Mammary epithelial cell (primary cell): ENCODE results near the gene PGAP2.

Experiments used
- EZH2 ChIP-seq: IDR thresholded peaks from 2 replicates; pipeline ENCODE4 v1.6.1; 2012; ENCODE audit warnings: low read length, inconsistent platforms, borderline replicate concordance
- TF ChIP-seq, protein P1 (sequence below), 2 donors: IDR thresholded peaks in 1 of 2; conservative IDR thresholded peaks in 1 of 2; 2 replicates each; pipeline ENCODE4 v1.5.1; 2011 to 2012; ENCODE audit warnings: inconsistent platforms in 2 of 2, low read length in 2 of 2, mild to moderate bottlenecking in 2 of 2, control low read depth in 1 of 2, low read depth in 1 of 2; ENCODE audit not compliant: insufficient read depth in 1 of 2; ENCODE audit errors: extremely low read depth in 1 of 2

DNA sequence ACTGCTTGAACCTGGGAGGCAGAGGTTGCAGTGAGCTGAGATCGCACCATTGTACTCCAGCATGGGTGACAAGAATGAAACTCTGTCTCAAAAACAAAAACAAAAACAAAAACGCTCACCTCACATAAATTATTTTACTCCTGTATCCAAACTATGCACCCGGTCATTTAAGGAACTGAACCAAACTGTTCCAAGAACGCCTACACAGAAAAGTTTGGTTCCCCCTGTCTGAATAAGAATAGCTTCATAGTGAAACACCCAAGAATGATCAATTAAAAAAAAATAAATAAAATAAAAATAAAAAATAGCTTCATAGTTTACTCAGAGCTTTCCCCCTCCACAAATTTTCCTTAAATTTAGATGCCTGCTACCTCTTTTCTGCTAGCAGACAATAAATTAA is 24.7 kb upstream of the PGAP2 start:
- TF ChIP-seq, protein P1, sequence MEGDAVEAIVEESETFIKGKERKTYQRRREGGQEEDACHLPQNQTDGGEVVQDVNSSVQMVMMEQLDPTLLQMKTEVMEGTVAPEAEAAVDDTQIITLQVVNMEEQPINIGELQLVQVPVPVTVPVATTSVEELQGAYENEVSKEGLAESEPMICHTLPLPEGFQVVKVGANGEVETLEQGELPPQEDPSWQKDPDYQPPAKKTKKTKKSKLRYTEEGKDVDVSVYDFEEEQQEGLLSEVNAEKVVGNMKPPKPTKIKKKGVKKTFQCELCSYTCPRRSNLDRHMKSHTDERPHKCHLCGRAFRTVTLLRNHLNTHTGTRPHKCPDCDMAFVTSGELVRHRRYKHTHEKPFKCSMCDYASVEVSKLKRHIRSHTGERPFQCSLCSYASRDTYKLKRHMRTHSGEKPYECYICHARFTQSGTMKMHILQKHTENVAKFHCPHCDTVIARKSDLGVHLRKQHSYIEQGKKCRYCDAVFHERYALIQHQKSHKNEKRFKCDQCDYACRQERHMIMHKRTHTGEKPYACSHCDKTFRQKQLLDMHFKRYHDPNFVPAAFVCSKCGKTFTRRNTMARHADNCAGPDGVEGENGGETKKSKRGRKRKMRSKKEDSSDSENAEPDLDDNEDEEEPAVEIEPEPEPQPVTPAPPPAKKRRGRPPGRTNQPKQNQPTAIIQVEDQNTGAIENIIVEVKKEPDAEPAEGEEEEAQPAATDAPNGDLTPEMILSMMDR (conservative IDR thresholded peaks at IDR 0.05 in 1 of 2, IDR thresholded peaks at IDR 0.05 in 1 of 2; ENCODE audit: extremely low read depth in 1 of 2, insufficient read depth in 1 of 2, low read depth in 1 of 2, low read length in 2 of 2), result no peak
- no peak for TF ChIP-seq EZH2
